ENCODE measurements around the gene LRRC56. TPM values are rescaled to one million over a fixed set of nuclear protein-coding genes. Genes with fewer than 3 reads are reported as not detected.

LRRC56 gene
- total and polyA plus RNA-seq, 2 experiments from 2014 or later = 0.40 to 1.6 TPM

DNA sequence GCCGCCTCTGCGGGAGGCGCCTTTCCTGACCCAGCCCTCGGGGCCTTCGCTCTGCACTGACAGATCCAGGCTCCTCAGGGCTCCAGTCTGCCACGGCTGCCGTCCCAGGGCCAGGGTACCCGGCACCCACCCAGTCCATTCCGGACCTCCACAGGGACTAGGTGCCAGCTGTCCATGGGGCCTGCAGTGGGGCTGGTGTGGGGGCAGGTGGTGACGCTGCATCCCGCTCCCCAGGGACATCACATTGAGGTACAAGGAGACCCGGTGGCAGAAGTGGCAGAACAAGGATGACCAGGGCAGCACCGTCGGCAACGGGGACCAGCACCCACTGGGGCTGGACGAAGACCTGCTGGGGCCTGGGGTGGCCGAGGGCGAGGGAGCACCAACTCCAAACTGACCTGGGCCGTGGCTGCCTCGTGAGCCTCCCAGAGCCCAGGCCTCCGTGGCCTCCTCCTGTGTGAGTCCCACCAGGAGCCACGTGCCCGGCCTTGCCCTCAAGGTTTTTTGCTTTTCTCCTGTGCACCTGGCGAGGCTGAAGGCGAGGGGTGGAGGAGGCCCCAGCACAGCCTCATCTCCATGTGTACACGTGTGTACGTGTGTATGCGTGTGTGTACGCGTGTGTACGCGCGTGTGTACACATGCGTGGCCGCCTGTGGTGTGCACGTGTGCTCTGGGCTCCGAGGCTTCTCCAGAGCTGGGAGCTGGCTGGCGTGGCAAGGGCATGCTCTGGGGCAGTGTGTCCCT, 47.0 kb upstream of the LRRC56 start:
- no peaks in the 10 kb centered on the region for H3K4me1 ChIP-seq (ENCODE audit: insufficient read depth)
- no peaks in the 10 kb centered on the region for H3K9me2 ChIP-seq (replicated peaks; ENCODE audit: insufficient read depth)
- no peak overlapping the region for H3K4me3 ChIP-seq
- no peak overlapping the region for H3K27ac ChIP-seq
- no peaks in the 10 kb centered on the region for H4K20me1 ChIP-seq (ENCODE audit: insufficient read depth, poor library complexity, severe bottlenecking)
- no peak overlapping the region for H3K4me2 ChIP-seq
- no peaks in the 10 kb centered on the region for H3K9me3 ChIP-seq (ENCODE audit: low read depth)
- no peaks in the 10 kb centered on the region for H3K27me3 ChIP-seq
- WGBS (ENCODE audit: low lambda C conversion rate, missing lambda C conversion rate) = 97% methylated on average over 35 of the region's 38 CpGs
- no peak for DNase-seq (ENCODE audit: low spot score)
- no peaks in the 10 kb centered on the region for H3K79me2 ChIP-seq
- H3K36me3 ChIP-seq (replicated peaks; ENCODE audit: insufficient read depth, low read depth) = no peaks in the 10 kb centered on the region
- H2AFZ ChIP-seq = no peak overlapping the region
- no peak for TF ChIP-seq EZH2phosphoT487 (IDR thresholded peaks at IDR 0.05; ENCODE audit: low read depth, severe bottlenecking, unreplicated experiment)

GRCh38 chr11:490930-491260, 46.4 kb upstream of the LRRC56 start:
- 91% methylated on average over 15 of the region's 15 CpGs for WGBS (ENCODE audit: low lambda C conversion rate, missing lambda C conversion rate)
- no peak overlapping the region for H3K4me3 ChIP-seq
- TF ChIP-seq CTCF (IDR thresholded peaks at IDR 0.05; ENCODE audit: poor library complexity) = no peak
- TF ChIP-seq EZH2phosphoT487 (IDR thresholded peaks at IDR 0.05; ENCODE audit: low read depth, severe bottlenecking, unreplicated experiment) = no peak
- TF ChIP-seq EZH2 (IDR thresholded peaks at IDR 0.05; ENCODE audit: borderline replicate concordance) = no peak
- no peak overlapping the region for H3K27ac ChIP-seq
- H3K9me3 ChIP-seq (ENCODE audit: low read depth) = no peaks in the 10 kb centered on the region
- no peaks in the 10 kb centered on the region for H3K9me2 ChIP-seq (replicated peaks; ENCODE audit: insufficient read depth)
- no peak overlapping the region for H3K4me2 ChIP-seq
- no peaks in the 10 kb centered on the region for H3K4me1 ChIP-seq (ENCODE audit: insufficient read depth)
- no peaks in the 10 kb centered on the region for H3K79me2 ChIP-seq
- no peaks in the 10 kb centered on the region for H3K36me3 ChIP-seq (replicated peaks; ENCODE audit: insufficient read depth, low read depth)
- H4K20me1 ChIP-seq (ENCODE audit: insufficient read depth, poor library complexity, severe bottlenecking) = no peaks in the 10 kb centered on the region
- H3K27me3 ChIP-seq = no peaks in the 10 kb centered on the region
- DNase-seq (ENCODE audit: low spot score) = no peak
- no peak overlapping the region for H2AFZ ChIP-seq

DNA sequence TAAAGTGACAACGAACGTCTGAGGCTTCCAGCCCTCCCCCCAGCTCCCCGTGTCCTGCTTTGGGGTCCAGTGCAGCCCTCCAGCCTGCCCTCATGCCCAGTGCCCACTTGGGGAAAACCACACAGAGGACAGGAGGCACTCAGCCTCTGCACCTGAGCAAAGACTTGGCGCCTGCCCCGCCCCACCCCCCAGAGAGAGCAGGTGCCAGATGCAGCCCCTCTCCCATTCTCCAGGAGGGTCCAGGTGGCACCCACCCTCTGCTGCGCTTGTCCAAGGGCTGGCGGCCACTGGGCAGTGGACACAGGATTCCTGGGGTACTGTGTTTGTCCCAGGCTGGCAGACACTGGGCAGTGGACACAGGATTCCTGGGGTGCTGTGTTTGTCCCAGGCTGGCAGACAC, 46.0 kb upstream of the LRRC56 start:
- no peaks in the 10 kb centered on the region for H3K9me3 ChIP-seq (ENCODE audit: low read depth)
- no peak overlapping the region for H3K4me3 ChIP-seq
- no peak overlapping the region for H2AFZ ChIP-seq
- no peaks in the 10 kb centered on the region for H3K4me1 ChIP-seq (ENCODE audit: insufficient read depth)
- no peak overlapping the region for H3K4me2 ChIP-seq
- H3K27me3 ChIP-seq = no peaks in the 10 kb centered on the region
- 98% methylated on average over 7 of the region's 7 CpGs for WGBS (ENCODE audit: low lambda C conversion rate, missing lambda C conversion rate)
- DNase-seq (ENCODE audit: low spot score) = no peak
- no peak for TF ChIP-seq EZH2 (IDR thresholded peaks at IDR 0.05; ENCODE audit: borderline replicate concordance)
- TF ChIP-seq CTCF (IDR thresholded peaks at IDR 0.05; ENCODE audit: poor library complexity) = no peak
- no peak for TF ChIP-seq EZH2phosphoT487 (IDR thresholded peaks at IDR 0.05; ENCODE audit: low read depth, severe bottlenecking, unreplicated experiment)
- no peaks in the 10 kb centered on the region for H4K20me1 ChIP-seq (ENCODE audit: insufficient read depth, poor library complexity, severe bottlenecking)
- H3K9me2 ChIP-seq (replicated peaks; ENCODE audit: insufficient read depth) = no peaks in the 10 kb centered on the region
- H3K79me2 ChIP-seq = no peaks in the 10 kb centered on the region
- no peak overlapping the region for H3K27ac ChIP-seq
- H3K36me3 ChIP-seq (replicated peaks; ENCODE audit: insufficient read depth, low read depth) = no peaks in the 10 kb centered on the region

DNA sequence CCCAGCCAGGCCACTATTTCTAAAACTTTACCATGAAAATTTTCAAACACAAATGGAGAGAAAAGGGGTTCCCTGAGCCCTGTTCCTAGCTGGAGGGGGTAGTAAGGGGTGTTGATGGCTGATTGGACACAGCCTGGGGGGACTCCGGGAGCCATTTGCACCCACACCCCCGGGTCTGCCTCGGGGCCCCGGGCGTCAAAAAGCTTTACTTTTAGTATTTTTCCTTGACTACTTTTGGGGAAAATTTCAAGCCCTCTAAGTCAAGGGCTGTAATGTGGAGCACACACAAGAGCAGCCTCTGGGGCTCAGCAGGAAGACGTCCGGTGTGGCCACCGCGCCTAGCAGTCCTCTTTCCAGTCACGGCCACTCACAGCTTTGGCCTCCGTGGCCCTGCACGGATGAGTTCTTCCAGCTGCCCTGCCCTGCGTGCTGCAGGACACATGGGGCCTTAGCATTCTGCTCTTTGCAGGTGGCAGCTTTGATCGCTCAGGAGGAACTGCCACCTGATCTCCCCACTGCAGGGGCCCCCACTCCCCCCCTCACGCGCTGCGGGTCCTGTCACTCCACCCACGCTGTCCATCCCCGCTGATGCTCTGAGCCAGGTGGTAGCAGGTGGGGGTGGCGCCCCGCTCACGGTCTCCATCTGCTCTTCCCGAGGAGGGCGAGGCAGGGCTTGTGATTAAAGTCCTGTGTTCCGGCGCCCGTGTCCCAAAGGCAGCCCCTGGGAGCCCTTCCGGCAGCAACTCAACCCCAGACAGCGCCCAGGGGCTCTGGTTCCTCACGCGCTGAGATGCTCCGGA, 44.7 kb upstream of the LRRC56 start:
- WGBS (ENCODE audit: low lambda C conversion rate, missing lambda C conversion rate) = 94% methylated on average over 31 of the region's 32 CpGs
- H3K9me2 ChIP-seq (replicated peaks; ENCODE audit: insufficient read depth) = no peaks in the 10 kb centered on the region
- no peak overlapping the region for H2AFZ ChIP-seq
- no peak for TF ChIP-seq EZH2phosphoT487 (IDR thresholded peaks at IDR 0.05; ENCODE audit: low read depth, severe bottlenecking, unreplicated experiment)
- no peak for TF ChIP-seq EZH2 (IDR thresholded peaks at IDR 0.05; ENCODE audit: borderline replicate concordance)
- no peak for TF ChIP-seq CTCF (IDR thresholded peaks at IDR 0.05; ENCODE audit: poor library complexity)
- H3K79me2 ChIP-seq = no peaks in the 10 kb centered on the region
- H3K9me3 ChIP-seq (ENCODE audit: low read depth) = no peaks in the 10 kb centered on the region
- no peak overlapping the region for H3K4me2 ChIP-seq
- H3K4me1 ChIP-seq (ENCODE audit: insufficient read depth) = no peaks in the 10 kb centered on the region
- no peaks in the 10 kb centered on the region for H3K36me3 ChIP-seq (replicated peaks; ENCODE audit: insufficient read depth, low read depth)
- no peak overlapping the region for H3K27ac ChIP-seq
- no peak overlapping the region for H3K4me3 ChIP-seq
- no peak for DNase-seq (ENCODE audit: low spot score)
- H3K27me3 ChIP-seq = no peaks in the 10 kb centered on the region
- no peaks in the 10 kb centered on the region for H4K20me1 ChIP-seq (ENCODE audit: insufficient read depth, poor library complexity, severe bottlenecking)

Measured in hepatocyte (in vitro differentiated cells).